NCI-H187 (cell line): ENCODE data around the gene TSPAN5.
"Not testable (repeated sequence)": the region's sequence is repeated elsewhere in the genome, so short reads cannot be mapped to it uniquely, and the experiment has no call there.

Experiments used
- DNase-seq, 2 experiments: peaks; one replicate each; lab custom pipeline; 2025; lab: John Stamatoyannopoulos, UW

Gene TSPAN5

DNA sequence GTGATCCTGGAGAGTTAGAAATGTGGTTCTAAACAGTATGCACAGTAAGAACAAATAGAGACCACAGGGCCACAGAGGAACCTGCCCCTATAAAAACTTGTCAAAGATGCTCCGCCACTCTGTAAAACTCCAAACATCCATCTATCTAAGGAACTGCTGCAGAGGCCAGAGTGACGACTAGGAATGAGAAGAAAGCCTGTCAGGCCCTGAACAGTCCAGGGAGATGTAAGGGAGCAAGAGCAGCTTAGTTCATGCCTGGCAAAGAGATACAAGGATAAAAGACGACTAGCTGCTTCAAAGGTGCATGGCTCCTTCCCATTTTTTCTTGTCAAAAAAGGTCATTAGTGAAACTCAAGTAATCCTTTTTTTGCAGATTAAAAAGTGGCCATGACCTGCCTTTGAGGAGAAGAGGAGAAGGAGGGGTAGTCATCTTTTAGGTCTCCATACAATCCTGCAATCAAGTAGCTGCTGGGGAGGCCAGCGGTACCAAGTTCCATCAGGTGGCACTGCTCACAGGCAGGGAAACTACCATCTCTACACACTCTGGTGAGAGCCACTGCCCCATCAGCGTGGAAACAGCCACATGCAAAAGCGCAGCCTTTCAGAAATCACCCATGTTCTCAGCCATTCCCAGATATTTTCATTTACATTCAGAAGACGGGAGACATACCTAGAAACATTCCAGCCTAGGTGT, 162.1 kb downstream of the TSPAN5 start:
- no peak for DNase-seq

DNA sequence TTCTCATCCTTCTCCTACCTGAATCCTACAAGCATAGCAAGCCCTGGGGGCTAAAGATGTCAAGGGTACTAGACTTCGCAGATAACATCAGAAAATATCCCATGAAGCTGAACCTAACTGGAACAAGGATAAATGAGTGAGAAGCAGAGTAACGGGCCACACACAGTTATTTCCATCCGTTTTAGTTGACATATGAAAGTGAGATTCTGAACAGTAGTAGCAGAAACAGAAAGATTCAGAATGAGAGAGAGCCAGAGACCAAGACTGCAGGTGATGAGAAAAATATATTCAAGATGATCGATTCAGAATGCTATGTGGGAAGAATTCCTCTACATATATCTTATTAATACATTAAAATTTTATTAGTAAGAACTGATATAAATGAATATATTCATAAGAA, 165.1 kb downstream of the TSPAN5 start:
- DNase-seq = no peak

DNA sequence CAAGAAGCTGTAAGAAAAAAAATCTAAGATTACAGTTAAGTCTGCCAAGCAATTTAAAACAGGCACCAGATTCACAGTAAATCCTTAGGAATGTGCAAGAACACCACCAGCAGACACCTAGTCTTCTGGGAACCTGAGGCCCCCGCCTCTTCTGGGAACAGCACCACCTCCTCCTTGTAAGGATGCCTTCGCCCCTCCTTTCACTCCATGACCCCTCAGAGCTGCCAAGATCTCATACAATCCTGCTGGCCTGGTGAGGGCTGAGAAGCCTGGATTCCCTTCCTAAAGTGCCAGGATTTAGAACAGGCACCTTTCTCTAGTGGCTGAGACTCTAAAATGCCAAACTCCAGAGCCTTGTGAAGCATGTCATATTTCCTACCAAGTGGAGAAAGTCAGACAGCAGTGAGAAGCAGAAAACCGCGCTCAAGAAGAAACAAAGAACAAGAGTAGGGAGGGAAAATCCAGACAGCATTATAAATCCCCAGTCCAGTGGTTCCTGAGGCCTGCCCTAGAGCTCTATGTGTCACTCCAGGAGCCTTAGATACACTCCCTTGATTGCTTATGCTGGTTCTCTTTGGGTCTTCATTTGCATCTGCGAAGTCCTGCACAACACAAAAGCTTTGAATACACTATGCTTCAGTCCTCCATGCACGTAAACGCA, 166.4 kb downstream of the TSPAN5 start:
- DNase-seq = no peak

DNA sequence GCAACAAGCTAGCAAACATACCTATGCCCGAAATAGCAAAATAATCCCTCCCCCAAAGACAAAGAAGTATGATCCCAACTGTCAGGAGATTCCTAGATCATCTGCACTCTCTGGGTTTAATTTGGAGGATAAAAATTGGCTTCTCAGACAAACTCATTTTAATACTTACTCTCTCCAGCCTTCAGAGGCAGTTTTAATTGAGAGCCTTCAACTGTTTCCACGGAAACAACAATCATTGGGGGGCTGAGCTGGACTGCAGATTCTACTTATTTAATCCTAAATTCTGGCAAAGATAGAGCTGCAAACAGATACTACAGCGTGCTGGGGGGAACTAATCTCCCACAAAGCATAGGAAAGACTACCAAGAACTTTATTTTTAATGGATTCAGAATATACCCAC, 168.2 kb downstream of the TSPAN5 start:
- no peak for DNase-seq

DNA sequence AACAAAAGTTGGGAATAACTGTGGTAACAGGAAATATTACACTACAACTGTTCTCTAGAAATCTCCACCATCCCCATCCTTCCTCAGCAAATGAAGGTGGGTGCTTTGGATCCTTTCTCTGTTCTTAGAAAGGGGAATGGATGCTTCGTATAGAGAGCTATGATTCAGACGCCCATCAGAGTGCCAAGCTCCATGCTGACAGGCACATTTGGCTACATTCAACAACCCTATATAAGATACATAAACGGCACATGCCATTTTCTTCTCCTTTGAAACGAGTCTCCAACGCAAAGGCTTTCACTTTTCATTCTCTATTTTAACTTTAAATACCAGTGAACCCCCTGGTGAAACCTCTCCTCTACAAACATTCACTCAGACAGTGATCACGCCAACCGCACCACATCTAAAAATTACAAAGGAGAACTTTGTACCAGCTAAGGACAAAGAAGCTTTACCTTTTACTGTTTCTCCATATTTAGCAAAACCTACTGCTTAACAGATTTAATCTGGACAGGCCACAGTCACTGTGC, 172.5 kb downstream of the TSPAN5 start:
- no peak for DNase-seq

DNA sequence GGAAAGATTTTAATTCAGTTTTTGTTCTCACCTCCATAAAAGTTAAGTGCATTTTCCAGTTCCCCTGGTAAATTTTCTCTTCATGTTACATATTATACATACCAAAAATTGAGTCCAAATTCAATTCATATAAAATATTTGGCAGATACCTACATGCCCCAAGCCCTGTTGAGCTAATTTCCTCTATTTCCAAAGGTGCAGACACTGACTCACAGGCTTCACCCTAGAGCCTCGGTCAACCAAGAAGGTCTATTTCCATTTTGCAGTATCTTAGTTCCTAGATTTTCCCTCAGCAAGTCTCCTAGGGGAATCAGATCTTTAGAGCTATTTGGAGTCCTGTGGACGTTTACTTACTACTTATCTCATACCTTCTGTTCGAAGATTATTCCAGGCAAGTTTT, 174.4 kb downstream of the TSPAN5 start:
- no peak for DNase-seq

DNA sequence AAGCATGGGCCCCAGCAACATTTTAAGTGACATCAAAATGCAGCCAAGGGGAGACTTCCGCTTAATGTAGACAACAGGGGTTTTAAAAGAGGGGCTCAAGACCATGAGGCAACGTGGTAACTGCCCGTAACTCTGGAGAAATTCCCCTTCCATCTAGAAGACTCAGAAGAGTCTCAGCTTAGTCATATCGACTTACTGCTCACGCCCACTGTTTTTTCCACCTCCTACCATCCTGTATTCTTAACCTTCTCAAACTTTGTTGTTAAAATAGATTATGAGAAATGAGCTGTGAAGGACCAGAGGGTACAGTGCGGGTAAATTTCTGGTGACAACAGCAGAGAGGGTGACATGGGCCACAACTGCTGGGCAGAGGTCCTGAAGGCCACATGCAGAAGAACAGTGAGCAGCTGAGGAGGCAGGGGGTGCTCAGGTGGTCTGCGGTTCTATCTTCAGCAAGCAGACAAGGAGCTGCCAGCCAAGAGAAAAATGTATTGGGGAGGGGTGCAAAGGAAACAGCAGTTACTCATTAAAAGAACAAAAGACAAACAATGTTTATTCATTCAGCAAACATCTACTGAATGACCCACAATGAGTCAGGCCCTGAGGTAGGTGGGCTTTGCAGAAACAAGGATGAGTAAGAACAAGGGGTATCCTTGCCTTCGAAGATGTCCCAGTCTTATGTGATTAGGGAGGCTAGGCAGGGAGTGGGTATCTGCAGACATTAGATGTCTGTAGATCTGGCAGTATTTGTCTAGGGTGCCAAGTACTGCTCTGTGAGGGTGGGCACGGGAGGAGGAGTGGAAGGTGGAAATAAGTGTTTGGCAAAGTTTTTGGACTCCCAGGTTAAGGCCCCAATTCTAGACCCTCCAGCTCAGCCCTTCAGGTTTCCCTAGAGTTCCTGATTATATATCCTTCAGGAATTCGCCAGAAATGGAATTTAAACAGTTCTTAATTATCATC, 175.3 kb downstream of the TSPAN5 start:
- DNase-seq = no peak

DNA sequence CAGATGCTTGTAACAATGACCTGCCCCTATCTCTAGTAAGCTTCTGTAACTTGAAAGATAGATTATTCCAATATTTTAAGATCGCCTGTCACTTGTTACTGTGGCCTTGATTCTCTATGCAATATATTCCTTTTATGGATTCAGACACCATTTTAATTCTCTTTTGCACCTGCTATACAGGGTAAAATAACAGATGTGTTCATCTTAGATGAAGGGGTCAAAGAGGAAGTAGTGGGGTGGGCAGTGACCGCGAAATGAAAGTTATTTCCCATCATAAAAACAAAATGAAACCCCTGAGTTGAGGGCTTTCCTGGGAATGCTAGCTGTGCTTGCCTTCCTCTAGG, 175.9 kb downstream of the TSPAN5 start:
- DNase-seq = no peak

DNA sequence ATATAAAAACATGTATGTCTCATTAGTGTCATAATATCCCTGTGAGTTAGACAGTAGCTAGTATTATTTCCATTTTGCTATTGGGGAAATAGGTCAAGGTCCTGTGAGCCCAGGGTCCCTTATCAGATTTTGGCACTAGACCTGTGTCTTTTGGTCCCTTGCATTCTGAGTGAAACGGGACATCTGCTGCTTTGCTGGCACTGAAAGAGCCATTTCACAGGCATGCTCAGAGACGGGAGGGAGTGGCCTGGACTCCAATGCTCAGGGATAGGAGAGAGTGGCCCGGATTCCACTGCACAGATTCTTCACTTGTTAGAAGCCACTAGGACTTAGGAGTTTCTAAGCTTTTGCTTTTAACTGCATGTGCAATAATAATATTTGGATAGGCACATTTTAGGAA, 177.2 kb downstream of the TSPAN5 start:
- no peak for DNase-seq

DNA sequence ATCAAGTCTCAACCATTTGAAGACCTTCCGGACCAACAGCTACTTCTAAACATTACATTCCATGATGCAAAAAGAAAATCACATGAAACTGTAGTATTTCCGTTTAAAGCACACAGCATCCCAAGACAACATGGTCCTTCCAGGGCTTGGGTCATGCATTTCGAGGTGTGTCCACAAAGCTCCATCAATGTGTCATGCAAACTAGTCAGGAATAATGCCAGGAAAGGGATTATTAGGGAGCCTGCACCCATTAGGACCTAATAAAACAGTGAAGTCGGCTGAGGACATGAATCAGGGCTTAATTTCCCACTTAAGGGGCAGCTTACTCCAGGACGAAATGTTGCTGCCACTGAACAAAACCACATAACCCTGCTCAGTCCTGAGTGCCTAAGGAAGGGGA, 177.9 kb downstream of the TSPAN5 start:
- DNase-seq = no peak

DNA sequence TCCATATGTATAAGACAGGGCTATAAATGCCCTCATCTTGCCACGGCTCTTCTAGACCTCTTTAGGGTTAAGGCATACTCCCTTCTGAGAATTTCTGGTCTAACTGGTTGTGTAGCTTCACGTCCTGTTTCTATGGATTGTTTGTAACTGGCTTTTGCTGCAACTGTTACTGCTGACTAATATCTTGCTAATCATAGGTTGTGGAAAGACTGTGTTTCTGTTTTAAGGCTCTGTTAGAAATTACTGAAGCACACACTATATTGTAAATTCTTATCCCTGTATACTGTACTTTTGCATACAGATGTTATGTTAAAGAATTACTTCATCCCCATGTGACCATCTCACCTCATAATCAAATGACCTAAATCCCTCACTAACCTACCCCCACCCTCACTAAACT, 178.8 kb downstream of the TSPAN5 start:
- DNase-seq = not testable (repeated sequence)

DNA sequence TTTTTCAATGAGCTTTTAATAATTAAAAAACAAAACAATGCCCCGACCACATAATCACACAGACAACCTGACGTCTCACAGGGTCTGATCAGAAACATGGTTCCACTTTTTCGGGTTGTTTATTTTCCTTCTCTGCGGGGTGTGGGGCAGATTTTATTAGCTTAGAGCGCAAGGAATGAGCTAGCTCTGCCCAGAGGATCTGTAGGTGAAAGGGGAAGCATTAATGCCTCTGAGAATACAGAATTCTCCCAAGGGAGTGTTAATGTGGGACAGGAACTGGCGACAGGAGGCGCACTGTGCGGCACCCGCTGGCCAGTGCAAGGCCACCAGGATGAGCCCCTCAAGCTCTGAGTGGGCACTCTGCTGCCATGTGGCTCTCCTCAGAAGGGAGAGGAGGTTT, 181.5 kb downstream of the TSPAN5 start:
- no peak for DNase-seq

DNA sequence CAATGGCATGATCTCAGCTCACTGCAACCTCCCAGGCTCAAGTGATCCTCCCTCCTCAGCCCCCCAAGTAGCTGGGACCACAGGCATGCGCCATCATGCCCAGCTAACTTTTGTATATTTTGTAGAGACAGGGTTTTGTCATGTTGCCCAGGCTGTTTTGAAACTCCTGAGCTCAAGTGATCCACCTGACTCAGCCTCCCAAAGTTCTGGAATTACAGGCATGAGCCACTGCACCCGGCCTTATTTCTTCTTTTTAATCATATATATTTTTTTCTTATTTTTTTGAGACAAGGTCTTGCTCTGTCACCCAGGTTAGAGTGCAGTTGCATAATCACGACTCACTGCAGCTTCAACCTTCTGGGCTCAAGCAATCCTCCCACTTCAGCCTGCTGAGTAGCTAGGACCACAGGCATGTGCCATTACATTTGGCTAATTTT, 184.0 kb downstream of the TSPAN5 start:
- DNase-seq = no peak

DNA sequence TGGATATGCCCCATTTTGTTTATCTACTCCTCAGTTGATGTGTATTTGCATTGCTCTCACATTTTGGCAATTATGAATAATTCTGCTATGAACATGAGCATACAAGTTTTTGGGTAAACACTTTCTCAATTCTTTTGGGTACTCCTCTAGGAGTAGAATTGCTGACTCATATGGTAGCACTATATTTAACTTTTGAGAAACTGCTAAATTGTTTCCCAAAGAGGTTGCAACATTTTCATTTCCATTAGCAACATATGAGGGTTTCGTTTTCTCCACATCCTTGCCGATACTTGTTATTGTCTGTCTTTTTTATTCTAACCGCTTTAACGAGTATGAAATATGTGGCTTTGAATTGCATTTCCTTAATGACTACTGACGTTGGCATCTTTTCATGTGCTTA, 185.4 kb downstream of the TSPAN5 start:
- no peak for DNase-seq

DNA sequence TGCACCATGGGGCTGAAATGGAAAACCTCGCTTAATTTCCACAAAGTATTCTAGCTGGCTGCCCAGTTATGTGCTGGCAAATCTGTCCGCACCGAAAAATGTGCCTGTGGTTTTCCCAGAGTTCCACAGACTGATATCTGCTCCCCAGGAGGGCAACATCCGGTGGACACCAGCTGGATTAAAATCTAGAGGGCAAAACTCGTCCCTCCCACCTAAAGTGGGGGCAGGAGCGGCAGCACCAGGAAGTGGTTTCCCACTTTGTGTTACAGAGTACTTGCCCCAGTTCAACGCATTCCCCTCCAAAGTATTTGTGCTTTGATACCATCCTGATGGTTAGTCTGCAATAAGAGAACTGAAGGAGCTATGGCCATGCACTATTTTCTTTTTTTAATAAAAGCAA, 187.6 kb downstream of the TSPAN5 start:
- DNase-seq = no peak

DNA sequence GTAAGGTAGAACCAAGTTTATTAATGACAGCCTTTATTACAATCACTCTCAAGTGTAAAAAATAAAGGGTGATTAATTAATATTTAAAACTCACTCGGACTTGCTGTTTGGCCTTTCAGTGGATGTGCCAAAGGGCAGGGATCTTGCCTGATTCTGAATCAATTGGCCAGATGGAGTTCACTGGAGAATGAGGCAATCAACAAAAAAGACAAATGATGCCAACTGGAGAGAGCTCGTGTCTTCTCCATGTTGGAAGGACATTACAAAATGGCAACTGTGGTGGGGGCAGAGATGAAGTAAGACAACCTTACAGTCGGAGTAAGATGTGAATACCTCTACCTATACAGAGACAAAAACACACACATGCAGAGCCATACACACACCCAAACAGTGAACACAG, 188.0 kb downstream of the TSPAN5 start:
- DNase-seq = no peak

DNA sequence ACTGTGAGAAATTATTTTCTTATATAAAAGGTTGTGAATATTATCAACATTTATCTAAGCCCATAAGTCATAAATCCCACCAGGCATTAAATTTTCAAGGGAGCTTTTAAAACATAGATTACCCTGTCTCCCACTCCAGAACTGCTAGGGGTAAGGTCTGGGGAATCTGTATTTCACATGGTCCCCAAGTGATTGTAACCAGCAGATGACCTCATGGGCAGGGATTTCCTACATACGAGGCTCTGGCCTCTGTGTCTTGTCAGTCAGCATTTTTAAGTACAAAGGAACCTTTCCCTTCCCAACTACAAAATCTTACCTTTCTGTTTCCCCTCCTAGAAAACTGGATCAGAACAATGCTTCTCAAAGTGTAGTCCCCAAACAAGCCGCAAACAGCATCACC, 188.6 kb downstream of the TSPAN5 start:
- DNase-seq = no peak

DNA sequence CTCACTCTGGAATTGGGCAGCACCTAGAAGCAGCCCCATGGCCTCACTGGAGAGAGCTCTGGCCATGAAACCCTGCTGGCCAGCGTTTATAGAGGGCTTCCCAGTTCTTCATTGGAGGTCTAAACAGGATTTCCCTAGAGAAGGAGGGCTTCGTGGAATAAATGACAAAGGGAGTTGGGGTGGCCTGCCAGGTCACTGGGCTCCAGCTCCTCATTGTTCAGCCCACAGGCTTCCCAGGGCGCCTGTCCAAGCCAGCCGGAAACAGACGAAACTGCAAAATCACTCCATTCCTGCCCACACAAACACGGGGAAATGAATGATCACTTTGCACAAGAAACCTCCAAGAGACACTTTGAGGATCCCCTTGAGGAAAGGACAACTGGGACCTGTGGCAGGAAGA, 189.7 kb downstream of the TSPAN5 start:
- DNase-seq = no peak

DNA sequence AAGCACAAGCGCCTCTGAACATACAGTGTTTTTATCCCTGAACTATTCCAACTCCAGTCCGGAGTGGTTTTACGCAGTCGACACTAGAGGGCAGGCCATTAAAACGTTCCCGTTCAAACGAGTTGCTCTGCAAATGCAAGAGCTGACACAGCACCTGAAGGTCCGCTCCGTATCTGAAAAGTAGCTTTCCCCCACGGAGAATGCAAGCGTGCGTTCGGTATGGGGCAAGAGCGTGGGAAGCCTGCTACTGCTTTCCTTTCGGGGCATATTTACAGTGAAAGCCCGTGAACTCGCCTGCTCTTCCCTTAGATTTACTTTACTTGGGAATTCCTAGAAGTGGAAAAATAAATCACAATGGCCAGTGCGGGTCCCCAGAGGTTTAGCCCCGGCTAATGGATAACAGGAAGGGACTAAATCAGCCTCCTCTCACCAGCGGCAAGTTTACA, 190.8 kb downstream of the TSPAN5 start:
- DNase-seq = peak in 1 of 2 experiments; percentile 30

DNA sequence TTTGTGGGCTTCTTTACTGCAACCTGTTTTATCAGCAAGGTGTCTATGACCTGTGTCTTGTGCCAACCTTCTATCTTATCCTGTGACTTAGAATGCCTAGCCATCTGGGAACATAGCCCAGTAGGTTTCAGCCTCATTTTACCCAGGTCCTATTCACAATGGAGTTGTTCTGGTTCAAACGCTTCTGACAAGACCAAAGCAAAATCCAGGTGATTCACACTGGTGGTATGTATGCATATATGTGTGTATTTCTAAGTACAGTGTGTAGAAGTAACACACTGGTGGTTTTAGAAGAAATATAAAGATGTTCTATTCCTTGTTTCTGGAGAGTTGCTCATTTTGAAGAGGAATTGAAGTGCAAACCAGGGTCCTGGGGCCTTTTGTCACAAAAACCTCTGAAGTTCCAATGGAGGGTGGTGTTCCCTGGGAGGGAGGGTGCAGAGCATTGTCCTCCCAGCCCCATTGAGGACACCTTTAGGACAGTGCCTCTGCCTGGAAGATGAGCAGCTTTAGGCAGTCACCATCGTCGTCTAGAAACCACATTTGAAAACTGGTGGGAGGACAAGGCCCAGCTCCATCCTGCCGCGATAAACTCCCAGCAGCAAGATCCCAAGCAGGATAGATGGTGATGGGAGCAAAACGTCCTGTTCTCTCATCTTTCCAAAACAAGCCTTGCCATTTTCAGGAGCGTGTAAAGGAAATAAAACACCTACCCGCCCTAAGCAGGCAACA, 191.4 kb downstream of the TSPAN5 start:
- no peak for DNase-seq

DNA sequence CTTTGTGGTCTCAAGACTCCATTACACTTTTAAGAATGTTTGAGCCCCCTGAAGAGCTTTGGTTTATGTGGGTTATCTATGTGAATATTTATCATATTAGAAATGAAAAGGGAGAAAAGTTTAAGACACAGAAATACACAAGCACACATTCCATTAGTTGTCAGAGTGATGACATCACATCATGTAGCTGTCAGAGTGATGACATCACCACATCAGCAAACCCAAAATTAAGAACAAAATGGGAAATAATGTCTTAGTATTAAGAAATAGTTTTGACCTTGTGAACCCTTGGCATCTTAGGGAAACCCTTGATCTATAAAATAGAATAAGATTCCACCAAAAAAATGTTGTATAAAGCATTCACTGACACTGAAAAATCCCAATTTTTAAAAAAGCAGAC, 195.9 kb downstream of the TSPAN5 start:
- DNase-seq = no peak
